HG03108 (cell line): ENCODE results near the gene SRGAP2C.
A peak's percentile ranks its signal among the peaks of the same experiment; 100 is the strongest.
"Not testable (repeated sequence)": the region's sequence is repeated elsewhere in the genome, so short reads cannot be mapped to it uniquely, and the experiment has no call there.

Experiments
- ATAC-seq: cut with Tn5 transposase; IDR thresholded peaks from one replicate; pipeline ENCODE4 v1.9.1; 2021; ENCODE audit warnings: moderate library complexity; ENCODE audit not compliant: unreplicated experiment

SRGAP2C gene

GRCh38 chr1:121184290-121185127, at the start of gene SRGAP2C, which contains the start of gene FAM72B:
SRGAP2C (plus strand) TSS chr1:121184975; CDS start chr1:121187447, 2,472 bp downstream.
FAM72B (minus strand) TSS chr1:121184340; CDS start chr1:121183489, 851 bp downstream.
- ATAC-seq: peak; percentile 87

- not testable (repeated sequence) for ATAC-seq
These were observed 44.4 kb upstream of the SRGAP2C start for GRCh38 chr1:121140393-121140792.

- ATAC-seq: not testable (repeated sequence)
These were observed 36.1 kb upstream of the SRGAP2C start for GRCh38 chr1:121148489-121149190.

GRCh38 chr1:121151294-121151693, 33.5 kb upstream of the SRGAP2C start:
- ATAC-seq: not testable (repeated sequence)

GRCh38 chr1:121152788-121153187, 32.0 kb upstream of the SRGAP2C start:
- not testable (repeated sequence) for ATAC-seq

- ATAC-seq: not testable (repeated sequence)
These were observed 30.0 kb upstream of the SRGAP2C start for GRCh38 chr1:121154811-121155210.

- ATAC-seq: not testable (repeated sequence)
These were observed 29.0 kb upstream of the SRGAP2C start for GRCh38 chr1:121155671-121156358.

- not testable (repeated sequence) for ATAC-seq
These were observed 27.7 kb upstream of the SRGAP2C start for GRCh38 chr1:121156958-121157603.

- not testable (repeated sequence) for ATAC-seq
These were observed 27.2 kb upstream of the SRGAP2C start for GRCh38 chr1:121157609-121158008.

GRCh38 chr1:121160118-121160517, 24.7 kb upstream of the SRGAP2C start:
- ATAC-seq: not testable (repeated sequence)

- ATAC-seq: not testable (repeated sequence)
These were observed 23.4 kb upstream of the SRGAP2C start for GRCh38 chr1:121161199-121161901.

- ATAC-seq: not testable (repeated sequence)
These were observed 20.7 kb upstream of the SRGAP2C start for GRCh38 chr1:121163850-121164757.

GRCh38 chr1:121165296-121165695, 19.5 kb upstream of the SRGAP2C start:
- ATAC-seq: not testable (repeated sequence)

- not testable (repeated sequence) for ATAC-seq
These were observed 17.5 kb upstream of the SRGAP2C start for GRCh38 chr1:121167225-121167738.

GRCh38 chr1:121168152-121168668, 16.6 kb upstream of the SRGAP2C start:
- not testable (repeated sequence) for ATAC-seq

GRCh38 chr1:121176649-121177048, 8.1 kb upstream of the SRGAP2C start:
- not testable (repeated sequence) for ATAC-seq

GRCh38 chr1:121178197-121178596, 6.6 kb upstream of the SRGAP2C start:
- not testable (repeated sequence) for ATAC-seq

GRCh38 chr1:121183867-121184266, 908 bp upstream of the SRGAP2C start:
- not testable (repeated sequence) for ATAC-seq
